Lower leg skin (tissue), 4 donors: ENCODE results near the gene TP63. TPM values are rescaled to one million over a fixed set of nuclear protein-coding genes. Genes with fewer than 3 reads are reported as not detected.

Source experiments
- DNase-seq, 2 donors: peaks; one replicate each; pipeline ENCODE4 v3.0.0-alpha.2; 2019; ENCODE audit warnings: low spot score in 2 of 2
- H3K4me3 ChIP-seq: fragments of 200-600 bp; sonication (generic); 2 replicates; pipeline ENCODE4 v1.5.1; 2017; ENCODE audit warnings: mild to moderate bottlenecking, low read depth; ENCODE audit not compliant: poor library complexity, severe bottlenecking
- CTCF ChIP-seq, 3 donors: fragments of 450-650 bp; IDR thresholded peaks; one replicate each; pipeline ENCODE4 v1.5.1; 2016; ENCODE audit warnings: antibody characterized with exemption in 3 of 3, mild to moderate bottlenecking in 3 of 3, moderate library complexity in 2 of 3
- POLR2A ChIP-seq, 2 donors: fragments of 450-650 bp; IDR thresholded peaks; one replicate each; pipeline ENCODE4 v1.6.1; 2016 to 2017; ENCODE audit warnings: antibody characterized with exemption in 2 of 2, mild to moderate bottlenecking in 1 of 2, moderate library complexity in 1 of 2
- WGBS, 2 donors: methylation state at CpG; one replicate each; pipeline ENCODE4 v1.1.5; 2018; 5-methylcytosine and 5-hydroxymethylcytosine counted together
- intact Hi-C: fragments of 100-400 bp; cut with DNase I; formaldehyde crosslinking; loops from one replicate; pipeline ENCODE4 v1.15.0; 2023; ENCODE audit warnings: low total_unique reads
- total RNA-seq, 4 donors: library from RNA; depleted of rRNA; stranded (reverse); fragments of >200 nt; gene quantifications; one replicate each; pipeline ENCODE4 v1.1.0, GENCODE V29; 2016

Gene TP63
- total RNA-seq, 4 donors from 2014 or later: 208 to 373 (median 264) TPM

- no peak for DNase-seq
- TF ChIP-seq CTCF (IDR thresholded peaks at IDR 0.05) (no peak), POLR2A (IDR thresholded peaks at IDR 0.05) (no peak)
- WGBS, 2 donors: 59 to 68% methylated on average over 2 of the region's 2 CpGs
- intact Hi-C loops: no loop called here
- H3K4me3 ChIP-seq: no peak overlapping the region
Observed at GRCh38 chr3:189849262-189849661, 218.1 kb downstream of the TP63 start.

GRCh38 chr3:189851682-189852081 lies 220.5 kb downstream of the TP63 start:
- no peak for DNase-seq
- intact Hi-C loops: no loop called here
- TF ChIP-seq CTCF (IDR thresholded peaks at IDR 0.05): no peak
- no peak for TF ChIP-seq POLR2A (IDR thresholded peaks at IDR 0.05)
- 65 to 71% methylated on average over 4 of the region's 4 CpGs for WGBS, 2 donors
- no peak overlapping the region for H3K4me3 ChIP-seq

GRCh38 chr3:189853906-189854305 lies 222.7 kb downstream of the TP63 start:
- no peak overlapping the region for H3K4me3 ChIP-seq
- no peak for DNase-seq
- WGBS, 2 donors: 95 to 97% methylated on average over 3 of the region's 3 CpGs
- TF ChIP-seq POLR2A (IDR thresholded peaks at IDR 0.05): no peak
- TF ChIP-seq CTCF (IDR thresholded peaks at IDR 0.05): no peak
- intact Hi-C loops: no loop called here

GRCh38 chr3:189860296-189860695 lies 229.1 kb downstream of the TP63 start:
- TF ChIP-seq POLR2A (IDR thresholded peaks at IDR 0.05): no peak
- TF ChIP-seq CTCF (IDR thresholded peaks at IDR 0.05): no peak
- no peak for DNase-seq
- WGBS, 2 donors: 67 to 76% methylated on average over 4 of the region's 4 CpGs
- intact Hi-C loops: no loop called here
- no peak overlapping the region for H3K4me3 ChIP-seq

- no peak overlapping the region for H3K4me3 ChIP-seq
- no peak for DNase-seq
- intact Hi-C loops: no loop called here
Observed at GRCh38 chr3:189862385-189862998, 231.3 kb downstream of the TP63 start.

More at GRCh38 chr3:189862385-189862998, 231.3 kb downstream of the TP63 start:
- TF ChIP-seq POLR2A (IDR thresholded peaks at IDR 0.05) (no peak), CTCF (IDR thresholded peaks at IDR 0.05) (no peak)
- WGBS, 2 donors: 51 to 61% methylated on average over 9 of the region's 9 CpGs
